BLaER1 (cell line): ENCODE data around the gene TRIM38.
"Not testable (repeated sequence)": the region's sequence is repeated elsewhere in the genome, so short reads cannot be mapped to it uniquely, and the experiment has no call there.

Experiments used
- H3K27ac ChIP-seq: shearing (Covaris generic); formaldehyde crosslinking; 2 replicates; pipeline ENCODE4 v1.8.1; 2022
- H3K27me3 ChIP-seq: shearing (Covaris generic); formaldehyde crosslinking; 2 replicates; pipeline ENCODE4 v1.8.1; 2022
- H3K36me3 ChIP-seq: shearing (Covaris generic); formaldehyde crosslinking; 2 replicates; pipeline ENCODE4 v1.8.1; 2022
- H3K4me1 ChIP-seq: shearing (Covaris generic); formaldehyde crosslinking; 2 replicates; pipeline ENCODE4 v1.8.1; 2022
- H3K4me2 ChIP-seq: shearing (Covaris generic); formaldehyde crosslinking; 2 replicates; pipeline ENCODE4 v1.8.1; 2022
- H3K4me3 ChIP-seq: shearing (Covaris generic); formaldehyde crosslinking; 2 replicates; pipeline ENCODE4 v1.8.1; 2022
- H3K9ac ChIP-seq: shearing (Covaris generic); formaldehyde crosslinking; 2 replicates; pipeline ENCODE4 v1.8.1; 2022
- H3K9me3 ChIP-seq: shearing (Covaris generic); formaldehyde crosslinking; 2 replicates; pipeline ENCODE4 v1.8.1; 2022
- H4K20me1 ChIP-seq: shearing (Covaris generic); formaldehyde crosslinking; 2 replicates; pipeline ENCODE4 v1.8.1; 2022
- Cebpa-rat ChIP-seq: shearing (Covaris generic); IDR thresholded peaks from 2 replicates; pipeline ENCODE4 v1.8.1; 2022

TRIM38 gene

DNA sequence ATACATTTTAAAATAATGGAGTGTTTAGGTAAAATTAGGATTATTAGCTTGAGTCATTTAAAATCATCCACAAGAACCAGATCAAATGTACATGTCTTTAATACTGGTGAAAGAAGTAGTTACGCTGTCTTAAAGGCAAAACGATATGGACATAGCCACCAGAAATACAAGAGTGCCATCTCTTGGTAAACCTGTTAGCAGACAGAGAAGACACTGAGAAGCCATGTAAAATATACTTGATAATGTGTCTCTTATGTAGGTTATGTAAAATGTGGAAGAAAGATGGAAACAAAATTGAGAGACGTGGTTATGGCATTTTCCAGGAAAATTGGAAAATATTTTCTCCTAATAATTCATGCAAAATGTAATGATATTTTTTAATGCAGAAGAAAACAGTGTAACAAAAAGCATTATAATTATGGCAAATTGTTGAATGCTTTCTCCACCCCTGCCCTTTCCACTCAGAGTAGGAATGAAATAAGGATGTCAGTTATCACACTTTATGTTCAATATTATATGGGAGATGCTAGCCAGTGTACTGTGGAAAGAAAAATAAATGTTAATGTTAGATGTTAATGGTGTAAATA is 19.9 kb upstream of the TRIM38 start:
- no peak overlapping the region for H3K4me2 ChIP-seq
- no peaks in the 10 kb centered on the region for H4K20me1 ChIP-seq
- H3K36me3 ChIP-seq = no peaks in the 10 kb centered on the region
- H3K4me3 ChIP-seq = no peak overlapping the region
- H3K9ac ChIP-seq = no peak overlapping the region
- H3K27me3 ChIP-seq = no peaks in the 10 kb centered on the region
- H3K9me3 ChIP-seq = peaks cover 24% of the 10 kb centered on the region
- H3K4me1 ChIP-seq = no peaks in the 10 kb centered on the region
- no peak overlapping the region for H3K27ac ChIP-seq
- no peak for TF ChIP-seq Cebpa-rat

- Histone ChIP-seq H4K20me1 (no peaks in the 10 kb centered on the region), H3K4me1 (no peaks in the 10 kb centered on the region), H3K9ac (no peak overlapping the region), H3K27me3 (no peaks in the 10 kb centered on the region), H3K27ac (no peak overlapping the region), H3K9me3 (peaks cover 24% of the 10 kb centered on the region), H3K36me3 (no peaks in the 10 kb centered on the region), H3K4me3 (no peak overlapping the region), H3K4me2 (no peak overlapping the region)
- no peak for TF ChIP-seq Cebpa-rat
Measured at GRCh38 chr6:25943887-25944286, 18.7 kb upstream of the TRIM38 start.

DNA sequence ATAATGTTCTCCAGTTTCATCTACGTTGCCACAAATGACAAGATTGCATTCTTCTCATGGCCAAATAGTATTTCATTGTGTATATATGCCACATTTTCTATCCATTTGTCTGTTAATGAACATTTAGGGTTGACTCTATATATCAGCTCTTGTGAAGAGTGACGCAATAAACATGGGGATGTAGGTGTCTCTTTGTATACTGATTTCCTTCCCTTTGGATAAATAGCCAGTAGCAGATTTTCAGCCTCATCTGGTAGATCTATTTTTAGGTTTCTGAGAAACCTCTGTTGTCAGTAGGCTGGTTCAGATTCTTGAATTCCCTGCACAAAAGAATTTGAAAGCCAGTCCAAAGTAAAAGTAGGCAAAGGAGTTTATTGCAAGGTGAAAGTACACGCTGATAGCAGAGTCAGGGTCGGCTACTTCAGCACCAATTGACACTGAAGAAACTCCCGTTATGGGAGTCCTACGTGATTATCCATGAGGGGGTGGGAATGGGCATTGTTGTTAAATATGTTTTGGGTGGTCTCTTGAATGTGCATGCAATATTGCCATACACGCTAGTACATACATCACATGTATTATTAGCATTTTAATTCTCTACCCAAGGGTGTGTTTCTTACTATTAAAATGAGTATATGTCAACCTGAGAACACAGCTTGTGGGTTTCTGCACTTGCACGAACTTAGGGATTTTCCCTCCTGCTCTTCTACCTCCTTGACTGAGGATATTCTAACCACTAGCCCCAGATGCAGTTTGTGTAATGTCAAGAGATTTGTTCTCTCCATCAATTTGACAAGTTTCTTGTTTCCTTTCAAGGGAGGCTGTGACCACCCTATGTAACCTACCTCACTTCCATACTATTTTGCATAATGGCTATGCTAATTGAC is 17.7 kb upstream of the TRIM38 start:
- no peaks in the 10 kb centered on the region for H4K20me1 ChIP-seq
- peaks cover 24% of the 10 kb centered on the region for H3K9me3 ChIP-seq
- no peak for TF ChIP-seq Cebpa-rat
- H3K4me1 ChIP-seq = no peaks in the 10 kb centered on the region
- no peak overlapping the region for H3K4me2 ChIP-seq
- H3K27ac ChIP-seq = no peak overlapping the region
- no peaks in the 10 kb centered on the region for H3K36me3 ChIP-seq
- no peak overlapping the region for H3K9ac ChIP-seq
- H3K4me3 ChIP-seq = no peak overlapping the region
- no peaks in the 10 kb centered on the region for H3K27me3 ChIP-seq

DNA sequence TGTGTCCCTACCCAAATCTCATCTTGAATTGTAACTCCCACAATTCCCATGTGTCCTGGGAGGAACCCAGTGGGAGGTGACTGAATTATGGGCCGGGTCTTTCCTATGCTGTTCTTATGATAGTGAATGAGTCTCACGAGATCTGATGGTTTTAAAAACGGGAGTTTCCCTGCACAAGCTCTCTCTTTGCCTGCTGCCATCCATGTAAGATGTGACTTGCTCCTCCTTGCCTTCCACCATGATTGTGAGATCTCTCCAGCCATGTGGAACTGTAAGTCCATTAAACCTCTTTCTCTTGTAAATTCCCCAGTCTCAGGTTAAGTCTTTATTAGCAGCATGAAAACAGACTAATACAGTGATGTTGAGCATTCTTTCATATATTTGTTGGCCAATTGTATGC is 16.9 kb upstream of the TRIM38 start:
- not testable (repeated sequence) for H3K4me3 ChIP-seq, H3K27ac ChIP-seq, H3K4me2 ChIP-seq, H4K20me1 ChIP-seq, H3K27me3 ChIP-seq, H3K9ac ChIP-seq, H3K36me3 ChIP-seq, H3K4me1 ChIP-seq
- H3K9me3 ChIP-seq = peaks cover 32% of the 10 kb centered on the region

GRCh38 chr6:25946631-25947030 is 16.0 kb upstream of the TRIM38 start:
- Histone ChIP-seq H3K4me2 (no peak overlapping the region), H4K20me1 (no peaks in the 10 kb centered on the region), H3K27me3 (no peaks in the 10 kb centered on the region), H3K4me1 (no peaks in the 10 kb centered on the region), H3K9me3 (peaks cover 39% of the 10 kb centered on the region), H3K9ac (no peak overlapping the region), H3K36me3 (no peaks in the 10 kb centered on the region), H3K27ac (no peak overlapping the region), H3K4me3 (no peak overlapping the region)
- TF ChIP-seq Cebpa-rat = no peak

GRCh38 chr6:25947492-25947891 is 15.1 kb upstream of the TRIM38 start:
- H3K4me2 ChIP-seq, H3K27me3 ChIP-seq, H3K4me3 ChIP-seq, H3K27ac ChIP-seq, H3K36me3 ChIP-seq, H4K20me1 ChIP-seq, H3K9ac ChIP-seq, H3K4me1 ChIP-seq: not testable (repeated sequence)
- H3K9me3 ChIP-seq = peaks cover 39% of the 10 kb centered on the region

- Histone ChIP-seq H3K9me3 (peaks cover 39% of the 10 kb centered on the region), H3K4me1 (no peaks in the 10 kb centered on the region), H3K36me3 (no peaks in the 10 kb centered on the region), H3K4me2 (no peak overlapping the region), H3K27me3 (no peaks in the 10 kb centered on the region), H3K4me3 (no peak overlapping the region), H4K20me1 (no peaks in the 10 kb centered on the region), H3K9ac (no peak overlapping the region), H3K27ac (no peak overlapping the region)
- no peak for TF ChIP-seq Cebpa-rat
Measured at GRCh38 chr6:25949695-25950094, 12.9 kb upstream of the TRIM38 start.

GRCh38 chr6:25950297-25950696 is 12.3 kb upstream of the TRIM38 start:
- H3K36me3 ChIP-seq = no peaks in the 10 kb centered on the region
- H3K27me3 ChIP-seq = no peaks in the 10 kb centered on the region
- no peak overlapping the region for H3K4me3 ChIP-seq
- H3K27ac ChIP-seq = no peak overlapping the region
- H3K9me3 ChIP-seq = peaks cover 34% of the 10 kb centered on the region
- TF ChIP-seq Cebpa-rat = no peak
- no peaks in the 10 kb centered on the region for H4K20me1 ChIP-seq
- no peak overlapping the region for H3K4me2 ChIP-seq
- no peaks in the 10 kb centered on the region for H3K4me1 ChIP-seq
- H3K9ac ChIP-seq = no peak overlapping the region

GRCh38 chr6:25951296-25952032 is 11.1 kb upstream of the TRIM38 start:
- Histone ChIP-seq H3K27ac (no peak overlapping the region), H3K9ac (no peak overlapping the region), H3K9me3 (peaks cover 27% of the 10 kb centered on the region), H3K36me3 (no peaks in the 10 kb centered on the region), H3K4me3 (no peak overlapping the region), H4K20me1 (no peaks in the 10 kb centered on the region), H3K4me1 (no peaks in the 10 kb centered on the region), H3K27me3 (no peaks in the 10 kb centered on the region), H3K4me2 (no peak overlapping the region)
- no peak for TF ChIP-seq Cebpa-rat

GRCh38 chr6:25952535-25952934 is 10.1 kb upstream of the TRIM38 start:
- no peak overlapping the region for H3K4me2 ChIP-seq
- no peaks in the 10 kb centered on the region for H3K27me3 ChIP-seq
- H3K4me1 ChIP-seq = no peaks in the 10 kb centered on the region
- peaks cover 20% of the 10 kb centered on the region for H3K9me3 ChIP-seq
- no peak overlapping the region for H3K9ac ChIP-seq
- no peak overlapping the region for H3K27ac ChIP-seq
- TF ChIP-seq Cebpa-rat = no peak
- no peak overlapping the region for H3K4me3 ChIP-seq
- H3K36me3 ChIP-seq = no peaks in the 10 kb centered on the region
- H4K20me1 ChIP-seq = no peaks in the 10 kb centered on the region
